GM12891 (cell line): ENCODE data around the gene CCRL2.
A peak's percentile ranks its signal among the peaks of the same experiment; 100 is the strongest.

Experiments used
- DNase-seq: peaks from one replicate; pipeline ENCODE4 v3.0.0; 2011; ENCODE audit warnings: low spot score; ENCODE audit not compliant: insufficient read length
- FAIRE-seq: peaks from 2 replicates; lab custom pipeline; 2011; peaks lifted over from hg19 to GRCh38; lab: Jason Lieb, UNC
- PAX5 ChIP-seq: IDR thresholded peaks from 2 replicates; pipeline ENCODE4 v1.6.1; 2011; ENCODE audit warnings: low read length, moderate library complexity, mild to moderate bottlenecking; ENCODE audit not compliant: insufficient read depth, severe bottlenecking
- POLR2A ChIP-seq: IDR thresholded peaks from 2 replicates; pipeline ENCODE4 v1.6.1; 2011; ENCODE audit warnings: low read depth, low read length, control low read depth
- POLR2AphosphoS5 ChIP-seq: IDR thresholded peaks from 2 replicates; pipeline ENCODE4 v1.6.1; 2011; ENCODE audit warnings: low read depth, low read length, control low read depth
- POU2F2 ChIP-seq: IDR thresholded peaks from 2 replicates; pipeline ENCODE4 v1.6.1; 2011; ENCODE audit warnings: low read depth, mild to moderate bottlenecking, control low read depth, low read length, moderate library complexity
- SPI1 ChIP-seq: IDR thresholded peaks from 2 replicates; pipeline ENCODE4 v1.6.1; 2011; ENCODE audit warnings: low read depth, low read length, control low read depth
- TAF1 ChIP-seq: IDR thresholded peaks from 2 replicates; pipeline ENCODE4 v1.6.1; 2011; ENCODE audit warnings: low read depth, low read length, control low read depth

CCRL2 gene

DNA sequence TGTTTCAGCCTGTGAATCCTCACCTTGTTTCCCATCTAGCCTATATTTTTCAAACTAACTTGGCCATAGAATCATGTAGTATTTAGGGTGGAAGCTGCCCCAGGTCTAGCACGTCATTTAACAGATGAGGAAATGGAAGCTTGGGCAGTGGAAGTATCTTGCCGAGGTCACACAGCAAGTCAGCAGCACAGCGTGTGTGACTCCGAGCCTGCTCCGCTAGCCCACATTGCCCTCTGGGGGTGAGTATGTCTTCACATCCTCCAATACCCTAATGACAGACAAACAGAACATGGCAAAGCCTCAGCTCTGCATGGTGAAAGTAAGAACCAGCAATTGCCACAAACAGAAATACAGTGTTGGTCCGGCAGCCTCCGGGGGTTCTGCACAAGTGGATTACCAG lies 38.5 kb upstream of the CCRL2 start:
- FAIRE-seq, result peak; percentile 100
- TF ChIP-seq POLR2A, result no peak
- TF ChIP-seq POU2F2, result no peak
- no peak for TF ChIP-seq POLR2AphosphoS5
- no peak for TF ChIP-seq TAF1
- no peak for TF ChIP-seq PAX5
- peak; percentile 30; the same call in 1 of the 2 replicates for TF ChIP-seq SPI1
- no peak for DNase-seq

DNA sequence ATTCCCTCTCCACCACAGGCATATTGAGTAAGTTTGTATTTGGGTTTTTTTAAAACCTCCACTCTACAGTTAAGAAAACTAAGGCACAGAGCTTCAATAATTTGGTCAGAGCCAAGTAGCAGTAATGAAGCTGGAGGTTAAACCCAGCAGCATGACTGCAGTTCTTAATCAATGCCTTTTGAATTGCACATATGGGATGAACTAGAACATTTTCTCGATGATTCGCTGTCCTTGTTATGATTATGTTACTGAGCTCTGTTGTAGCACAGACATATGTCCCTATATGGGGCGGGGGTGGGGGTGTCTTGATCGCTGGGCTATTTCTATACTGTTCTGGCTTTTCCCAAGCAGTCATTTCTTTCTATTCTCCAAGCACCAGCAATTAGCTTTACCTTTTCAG lies 37.9 kb upstream of the CCRL2 start:
- TF ChIP-seq PAX5 (no peak), POU2F2 (no peak), POLR2AphosphoS5 (no peak), POLR2A (no peak), SPI1 (no peak), TAF1 (no peak)
- FAIRE-seq (peak; percentile 28), DNase-seq (no peak)

DNA sequence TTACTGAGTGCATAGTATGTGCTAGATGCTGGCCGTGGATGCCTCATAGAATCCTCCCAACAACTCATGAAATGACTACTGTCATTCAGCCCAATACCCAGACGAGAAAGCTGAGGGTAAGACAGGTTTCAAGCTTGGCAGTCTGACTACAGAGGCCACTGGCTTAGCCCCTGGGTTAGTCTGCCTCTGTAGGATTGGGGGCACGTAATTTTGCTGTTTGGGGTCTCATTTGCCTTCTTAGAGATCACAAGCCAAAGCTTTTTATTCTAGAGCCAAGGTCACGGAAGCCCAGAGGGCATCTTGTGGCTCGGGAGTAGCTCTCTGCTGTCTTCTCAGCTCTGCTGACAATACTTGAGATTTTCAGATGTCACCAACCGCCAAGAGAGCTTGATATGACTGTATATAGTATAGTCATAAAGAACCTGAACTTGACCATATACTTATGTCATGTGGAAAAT lies 37.4 kb upstream of the CCRL2 start:
- DNase-seq (no peak), FAIRE-seq (peak; percentile 87)
- TF ChIP-seq POLR2AphosphoS5 (no peak), POLR2A (no peak), SPI1 (no peak), TAF1 (no peak), POU2F2 (no peak), PAX5 (no peak)

DNA sequence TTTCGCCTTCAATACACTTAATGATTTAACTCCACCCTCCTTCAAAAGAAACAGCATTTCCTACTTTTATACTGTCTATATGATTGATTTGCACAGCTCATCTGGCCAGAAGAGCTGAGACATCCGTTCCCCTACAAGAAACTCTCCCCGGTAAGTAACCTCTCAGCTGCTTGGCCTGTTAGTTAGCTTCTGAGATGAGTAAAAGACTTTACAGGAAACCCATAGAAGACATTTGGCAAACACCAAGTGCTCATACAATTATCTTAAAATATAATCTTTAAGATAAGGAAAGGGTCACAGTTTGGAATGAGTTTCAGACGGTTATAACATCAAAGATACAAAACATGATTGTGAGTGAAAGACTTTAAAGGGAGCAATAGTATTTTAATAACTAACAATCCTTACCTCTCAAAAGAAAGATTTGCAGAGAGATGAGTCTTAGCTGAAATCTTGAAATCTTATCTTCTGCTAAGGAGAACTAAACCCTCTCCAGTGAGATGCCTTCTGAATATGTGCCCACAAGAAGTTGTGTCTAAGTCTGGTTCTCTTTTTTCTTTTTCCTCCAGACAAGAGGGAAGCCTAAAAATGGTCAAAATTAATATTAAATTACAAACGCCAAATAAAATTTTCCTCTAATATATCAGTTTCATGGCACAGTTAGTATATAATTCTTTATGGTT lies 36.1 kb upstream of the CCRL2 start, which contains the start of gene CCR5:
CCR5 (plus strand) TSS at position 108 of the 680 bp plus-strand sequence. CDS start 1,957 bp downstream, outside the sequence.
- FAIRE-seq (peak; percentile 69), DNase-seq (no peak)
- TF ChIP-seq POLR2A, result no peak
- no peak for TF ChIP-seq TAF1
- no peak for TF ChIP-seq POLR2AphosphoS5

DNA sequence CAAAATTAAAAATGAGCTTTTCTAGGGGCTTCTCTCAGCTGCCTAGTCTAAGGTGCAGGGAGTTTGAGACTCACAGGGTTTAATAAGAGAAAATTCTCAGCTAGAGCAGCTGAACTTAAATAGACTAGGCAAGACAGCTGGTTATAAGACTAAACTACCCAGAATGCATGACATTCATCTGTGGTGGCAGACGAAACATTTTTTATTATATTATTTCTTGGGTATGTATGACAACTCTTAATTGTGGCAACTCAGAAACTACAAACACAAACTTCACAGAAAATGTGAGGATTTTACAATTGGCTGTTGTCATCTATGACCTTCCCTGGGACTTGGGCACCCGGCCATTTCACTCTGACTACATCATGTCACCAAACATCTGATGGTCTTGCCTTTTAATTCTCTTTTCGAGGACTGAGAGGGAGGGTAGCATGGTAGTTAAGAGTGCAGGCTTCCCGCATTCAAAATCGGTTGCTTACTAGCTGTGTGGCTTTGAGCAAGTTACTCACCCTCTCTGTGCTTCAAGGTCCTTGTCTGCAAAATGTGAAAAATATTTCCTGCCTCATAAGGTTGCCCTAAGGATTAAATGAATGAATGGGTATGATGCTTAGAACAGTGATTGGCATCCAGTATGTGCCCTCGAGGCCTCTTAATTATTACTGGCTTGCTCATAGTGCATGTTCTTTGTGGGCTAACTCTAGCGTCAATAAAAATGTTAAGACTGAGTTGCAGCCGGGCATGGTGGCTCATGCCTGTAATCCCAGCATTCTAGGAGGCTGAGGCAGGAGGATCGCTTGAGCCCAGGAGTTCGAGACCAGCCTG lies 35.3 kb upstream of the CCRL2 start:
- TF ChIP-seq POLR2AphosphoS5 (no peak), POU2F2 (no peak)
- no peak for FAIRE-seq
- DNase-seq, result no peak

DNA sequence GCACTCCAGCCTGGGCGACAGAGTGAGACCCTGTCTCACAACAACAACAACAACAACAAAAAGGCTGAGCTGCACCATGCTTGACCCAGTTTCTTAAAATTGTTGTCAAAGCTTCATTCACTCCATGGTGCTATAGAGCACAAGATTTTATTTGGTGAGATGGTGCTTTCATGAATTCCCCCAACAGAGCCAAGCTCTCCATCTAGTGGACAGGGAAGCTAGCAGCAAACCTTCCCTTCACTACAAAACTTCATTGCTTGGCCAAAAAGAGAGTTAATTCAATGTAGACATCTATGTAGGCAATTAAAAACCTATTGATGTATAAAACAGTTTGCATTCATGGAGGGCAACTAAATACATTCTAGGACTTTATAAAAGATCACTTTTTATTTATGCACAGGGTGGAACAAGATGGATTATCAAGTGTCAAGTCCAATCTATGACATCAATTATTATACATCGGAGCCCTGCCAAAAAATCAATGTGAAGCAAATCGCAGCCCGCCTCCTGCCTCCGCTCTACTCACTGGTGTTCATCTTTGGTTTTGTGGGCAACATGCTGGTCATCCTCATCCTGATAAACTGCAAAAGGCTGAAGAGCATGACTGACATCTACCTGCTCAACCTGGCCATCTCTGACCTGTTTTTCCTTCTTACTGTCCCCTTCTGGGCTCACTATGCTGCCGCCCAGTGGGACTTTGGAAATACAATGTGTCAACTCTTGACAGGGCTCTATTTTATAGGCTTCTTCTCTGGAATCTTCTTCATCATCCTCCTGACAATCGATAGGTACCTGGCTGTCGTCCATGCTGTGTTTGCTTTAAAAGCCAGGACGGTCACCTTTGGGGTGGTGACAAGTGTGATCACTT lies 34.3 kb upstream of the CCRL2 start:
- DNase-seq, result no peak
- no peak for TF ChIP-seq TAF1
- TF ChIP-seq SPI1, result no peak
- no peak for TF ChIP-seq POLR2AphosphoS5
- no peak for TF ChIP-seq POLR2A
- TF ChIP-seq POU2F2, result no peak
- no peak for TF ChIP-seq PAX5
- FAIRE-seq, result peak; percentile 57

DNA sequence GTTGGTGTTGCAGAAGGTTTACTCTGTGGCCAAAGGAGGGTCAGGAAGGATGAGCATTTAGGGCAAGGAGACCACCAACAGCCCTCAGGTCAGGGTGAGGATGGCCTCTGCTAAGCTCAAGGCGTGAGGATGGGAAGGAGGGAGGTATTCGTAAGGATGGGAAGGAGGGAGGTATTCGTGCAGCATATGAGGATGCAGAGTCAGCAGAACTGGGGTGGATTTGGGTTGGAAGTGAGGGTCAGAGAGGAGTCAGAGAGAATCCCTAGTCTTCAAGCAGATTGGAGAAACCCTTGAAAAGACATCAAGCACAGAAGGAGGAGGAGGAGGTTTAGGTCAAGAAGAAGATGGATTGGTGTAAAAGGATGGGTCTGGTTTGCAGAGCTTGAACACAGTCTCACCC lies 32.3 kb upstream of the CCRL2 start:
- TF ChIP-seq POU2F2 (no peak), SPI1 (no peak), POLR2A (no peak), PAX5 (no peak), TAF1 (no peak), POLR2AphosphoS5 (no peak)
- DNase-seq (no peak), FAIRE-seq (no peak)

DNA sequence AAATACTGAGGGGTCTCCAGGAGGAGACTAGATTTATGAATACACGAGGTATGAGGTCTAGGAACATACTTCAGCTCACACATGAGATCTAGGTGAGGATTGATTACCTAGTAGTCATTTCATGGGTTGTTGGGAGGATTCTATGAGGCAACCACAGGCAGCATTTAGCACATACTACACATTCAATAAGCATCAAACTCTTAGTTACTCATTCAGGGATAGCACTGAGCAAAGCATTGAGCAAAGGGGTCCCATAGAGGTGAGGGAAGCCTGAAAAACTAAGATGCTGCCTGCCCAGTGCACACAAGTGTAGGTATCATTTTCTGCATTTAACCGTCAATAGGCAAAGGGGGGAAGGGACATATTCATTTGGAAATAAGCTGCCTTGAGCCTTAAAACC lies 31.8 kb upstream of the CCRL2 start:
- TF ChIP-seq TAF1 (no peak), POU2F2 (no peak), POLR2A (no peak), SPI1 (no peak), PAX5 (no peak), POLR2AphosphoS5 (no peak)
- FAIRE-seq (peak; percentile 68), DNase-seq (no peak)

DNA sequence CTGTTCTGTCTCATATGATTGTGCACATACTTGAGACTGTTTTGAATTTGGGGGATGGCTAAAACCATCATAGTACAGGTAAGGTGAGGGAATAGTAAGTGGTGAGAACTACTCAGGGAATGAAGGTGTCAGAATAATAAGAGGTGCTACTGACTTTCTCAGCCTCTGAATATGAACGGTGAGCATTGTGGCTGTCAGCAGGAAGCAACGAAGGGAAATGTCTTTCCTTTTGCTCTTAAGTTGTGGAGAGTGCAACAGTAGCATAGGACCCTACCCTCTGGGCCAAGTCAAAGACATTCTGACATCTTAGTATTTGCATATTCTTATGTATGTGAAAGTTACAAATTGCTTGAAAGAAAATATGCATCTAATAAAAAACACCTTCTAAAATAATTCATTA lies 31.2 kb upstream of the CCRL2 start:
- TF ChIP-seq PAX5 (no peak), POU2F2 (no peak), TAF1 (no peak), POLR2A (no peak), POLR2AphosphoS5 (no peak), SPI1 (no peak)
- peak; percentile 51 for FAIRE-seq
- DNase-seq, result no peak
